GM12878 (cell line): ENCODE measurements around the gene ELFN2. TPM values are rescaled to one million over a fixed set of nuclear protein-coding genes. Genes with fewer than 3 reads are reported as not detected.

Source experiments
- ATAC-seq: fragments of 200-7000 bp; cut with Tn5 transposase; 3 replicates; pipeline ENCODE4 v1.9.1; 2020; ENCODE audit warnings: mild to moderate bottlenecking, moderate library complexity
- BruUV-seq: library from RNA; stranded (reverse); fragments of 400-500 nt; replicated peaks from 2 replicates; lab custom pipeline; 2021; lab: Mats Ljungman, UMichigan
- CTCF ChIA-PET: fragments of 300-600 bp; sonication (Branson Sonifier 250); formaldehyde crosslinking; extraction: SDS; loops from one replicate; lab custom pipeline; 2021; ENCODE audit warnings: inconsistent platforms; lab: Yijun Ruan, JAX
- POLR2A ChIA-PET: fragments of 350-600 bp; formaldehyde crosslinking; extraction: SDS; loops from one replicate; lab custom pipeline; 2021; ENCODE audit warnings: inconsistent platforms; lab: Charles Lee
- RAD21 ChIA-PET: fragments of 300-600 bp; sonication (Branson Sonifier 250); formaldehyde crosslinking; loops from one replicate; lab custom pipeline; 2023; ENCODE audit warnings: antibody characterized with exemption; ENCODE audit not compliant: unreplicated experiment; lab: Charles Lee
- SMC1A ChIA-PET: fragments of 300-600 bp; sonication (Branson Sonifier 250); formaldehyde crosslinking; loops from one replicate; lab custom pipeline; 2023; ENCODE audit not compliant: unreplicated experiment, uncharacterized antibody; lab: Charles Lee
- DNase-seq: peaks from one replicate; pipeline ENCODE4 v3.0.0-alpha.2; 2011; ENCODE audit warnings: low read depth, low spot score
- FAIRE-seq: peaks from 3 replicates; lab custom pipeline; 2011; peaks lifted over from hg19 to GRCh38; lab: Jason Lieb, UNC
- H2AFZ ChIP-seq: 2 replicates; pipeline ENCODE4 v1.6.0; 2011; ENCODE audit warnings: low read depth, low read length, control low read depth; ENCODE audit not compliant: control insufficient read depth
- H3K27ac ChIP-seq: 2 replicates; pipeline ENCODE4 v1.5.1; 2011; ENCODE audit warnings: control low read depth; ENCODE audit not compliant: control insufficient read depth, insufficient read depth
- H3K27me3 ChIP-seq, 2 experiments: replicated peaks in 1 of 2; 2 replicates each; pipeline versions ENCODE4 v1.6.0 to v1.6.1; 2011; ENCODE audit warnings: low read length in 1 of 2; ENCODE audit not compliant: control insufficient read depth in 2 of 2, insufficient read depth in 2 of 2
- H3K36me3 ChIP-seq, 2 experiments: 2 replicates each; pipeline ENCODE4 v1.5.1; 2011; ENCODE audit warnings: low read length in 1 of 2; ENCODE audit not compliant: control insufficient read depth in 2 of 2, insufficient read depth in 2 of 2
- H3K4me1 ChIP-seq: 2 replicates; pipeline ENCODE4 v1.6.1; 2011; ENCODE audit warnings: mild to moderate bottlenecking, low read length, moderate library complexity, mixed read lengths; ENCODE audit not compliant: control insufficient read depth, insufficient read depth
- H3K4me2 ChIP-seq: 2 replicates; pipeline ENCODE4 v1.6.0; 2011; ENCODE audit warnings: control low read depth; ENCODE audit not compliant: control insufficient read depth, insufficient read depth
- H3K4me3 ChIP-seq: fragments of 200-600 bp; sonication (generic); 2 replicates; pipeline ENCODE4 v1.5.1; 2016
- H3K79me2 ChIP-seq: 2 replicates; pipeline ENCODE4 v1.6.0; 2011; ENCODE audit warnings: low read length; ENCODE audit not compliant: control insufficient read depth, insufficient read depth
- H3K9ac ChIP-seq: 2 replicates; pipeline ENCODE4 v1.8.0; 2011; ENCODE audit warnings: low read length, control low read depth, mixed read lengths; ENCODE audit not compliant: control insufficient read depth, insufficient read depth
- H3K9me3 ChIP-seq: replicated peaks from 3 replicates; pipeline ENCODE4 v1.5.1; 2011; ENCODE audit warnings: mild to moderate bottlenecking, low read length; ENCODE audit not compliant: control insufficient read depth, insufficient read depth
- H4K20me1 ChIP-seq: 2 replicates; pipeline ENCODE4 v1.6.0; 2011; ENCODE audit not compliant: control insufficient read depth, insufficient read depth
- ATF2 ChIP-seq: IDR thresholded peaks from 2 replicates; pipeline ENCODE4 v1.6.1; 2012; ENCODE audit warnings: low read length, inconsistent platforms
- ATF7 ChIP-seq: fragments of 450-650 bp; IDR thresholded peaks from 2 replicates; pipeline ENCODE4 v1.6.1; 2016; ENCODE audit warnings: low read depth, mild to moderate bottlenecking
- CEBPZ ChIP-seq: fragments of 150-350 bp; IDR thresholded peaks from 2 replicates; pipeline ENCODE4 v1.6.1; 2016; ENCODE audit warnings: low read depth, low read length
- MYC ChIP-seq: IDR thresholded peaks from 2 replicates; pipeline ENCODE4 v1.6.1; 2011; ENCODE audit warnings: mild to moderate bottlenecking, low read length, moderate library complexity, inconsistent platforms; ENCODE audit not compliant: insufficient read depth, insufficient replicate concordance, insufficient read length, severe bottlenecking
- NBN ChIP-seq: fragments of 450-650 bp; IDR thresholded peaks from 2 replicates; pipeline ENCODE4 v1.6.1; 2016
- PAX8 ChIP-seq: fragments of 450-650 bp; IDR thresholded peaks from 2 replicates; pipeline ENCODE4 v1.6.1; 2017; ENCODE audit warnings: mild to moderate bottlenecking, moderate library complexity
- RAD21 ChIP-seq: IDR thresholded peaks from 2 replicates; pipeline ENCODE4 v1.6.1; 2011; ENCODE audit warnings: mild to moderate bottlenecking, low read depth, low read length, moderate library complexity; ENCODE audit not compliant: insufficient read depth
- RBBP5 ChIP-seq: fragments of 200-600 bp; sonication (generic); conservative IDR thresholded peaks from 2 replicates; pipeline ENCODE4 v1.6.1; 2016
- RELB ChIP-seq: fragments of 450-650 bp; IDR thresholded peaks from 2 replicates; pipeline ENCODE4 v1.6.1; 2017; ENCODE audit warnings: low read depth, mild to moderate bottlenecking, moderate library complexity
- WGBS: methylation state at CpG from one replicate; pipeline ENCODE4 v1.1.6; 2016; ENCODE audit warnings: low lambda C conversion rate; ENCODE audit not compliant: insufficient replicate concordance, insufficient coverage; ENCODE audit errors: missing lambda C conversion rate; 5-methylcytosine and 5-hydroxymethylcytosine counted together
- in situ Hi-C: fragments of 300-500 bp; cut with MboI; formaldehyde crosslinking; loops from 9 replicates; pipeline ENCODE4 v1.14.3; 2018; ENCODE audit warnings: mixed read lengths
- intact Hi-C: fragments of 100-400 bp; cut with micrococcal nuclease; formaldehyde crosslinking; loops from one replicate; pipeline ENCODE4 v1.14.2; 2022; ENCODE audit not compliant: unreplicated experiment
- polyA plus RNA-seq, 11 experiments: library from polyadenylated mRNA; depleted of rRNA in 4 of 11; unstranded in 6 of 11; stranded (reverse) in 5 of 11; fragments of >200 nt; fragmentation: Nextera tagmentation in 4 of 11; fragmentation: Illumina TruSeq in 1 of 11; extraction: Ambion mirVana in 4 of 11; extraction: Trizol in 1 of 11; gene quantifications; 1 replicate in 1 of 11; 2 replicates in 10 of 11; pipeline versions ENCODE4 v1.2.1 to v1.2.3, GENCODE V29; 2011 to 2016; ENCODE audit warnings: inconsistent platforms in 2 of 11, missing spikeins in 2 of 11, low read depth in 1 of 11
- total RNA-seq, 4 experiments: library from RNA; depleted of rRNA in 3 of 4; stranded (reverse); fragments of >200 nt in 3 of 4; fragmentation: Illumina TruSeq in 1 of 4; extraction: Trizol in 1 of 4; gene quantifications; 2 replicates each; pipeline versions ENCODE4 v1.2.1 to v1.2.3, GENCODE V29; 2013 to 2021
- TF ChIP-seq, protein P1 (sequence below), 3 experiments: IDR thresholded peaks in 2 of 3; conservative IDR thresholded peaks in 1 of 3; 2 replicates each; pipeline ENCODE4 v1.5.1; 2011; ENCODE audit warnings: low read depth in 3 of 3, low read length in 3 of 3, mild to moderate bottlenecking in 3 of 3, control low read depth in 2 of 3, moderate library complexity in 2 of 3, inconsistent platforms in 1 of 3, mixed read lengths in 1 of 3; ENCODE audit not compliant: control insufficient read depth in 2 of 3, insufficient read depth in 1 of 3; ENCODE audit errors: extremely low read depth in 1 of 3

The ELFN2 gene
- total and polyA plus RNA-seq, 10 of the 15 experiments (the other 5 are each of a cell fraction or from before 2014, with no cell fraction given) = 0.03 to 0.05 TPM; not detected in 8

DNA sequence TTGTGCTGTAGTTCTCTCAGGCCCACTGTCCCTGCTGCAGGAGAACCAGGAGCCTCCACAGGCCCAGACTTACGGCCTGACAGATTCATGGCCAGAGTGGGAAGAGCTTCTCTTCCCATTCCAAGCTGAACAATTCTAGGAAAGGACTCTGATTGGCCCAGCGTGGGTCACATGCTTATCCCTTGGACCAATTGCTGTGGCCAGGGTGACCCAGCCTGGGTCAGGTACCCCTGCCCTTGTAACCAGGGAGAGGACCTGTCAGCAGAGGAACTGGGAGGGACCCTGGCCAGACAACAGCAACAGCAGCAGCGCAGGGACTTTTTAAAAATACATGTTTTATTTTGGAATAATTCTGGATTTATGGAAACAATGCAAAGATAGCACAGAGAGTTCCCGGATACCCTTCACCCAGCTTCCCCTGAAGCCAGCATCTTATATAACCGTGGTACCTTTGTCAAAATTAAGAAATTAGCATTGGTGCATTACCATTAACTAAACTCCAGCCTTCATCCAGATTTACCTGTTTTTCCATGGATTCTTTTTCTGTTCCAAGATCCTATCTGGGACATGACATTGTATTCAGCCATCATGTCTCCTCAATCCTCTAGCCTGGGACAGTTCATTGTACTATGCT is 8.8 kb upstream of the ELFN2 start:
- ATAC-seq (no peak), FAIRE-seq (no peak), DNase-seq (no peak)
- SMC1A ChIA-PET = no interaction called here
- Histone ChIP-seq H3K36me3 (no peaks in the 10 kb centered on the region), H4K20me1 (no peaks in the 10 kb centered on the region), H2AFZ (no peak overlapping the region), H3K79me2 (no peaks in the 10 kb centered on the region), H3K4me1 (no peaks in the 10 kb centered on the region), H3K9me3 (peaks cover 3% of the 10 kb centered on the region; the same call in 1 of the 3 replicates), H3K9ac (no peak overlapping the region), H3K27ac (no peak overlapping the region), H3K27me3 (no peaks in the 10 kb centered on the region; a peak in 2 of 4 replicates), H3K4me3 (no peak overlapping the region), H3K4me2 (no peak overlapping the region)
- intact Hi-C loops (no loop called here), in situ Hi-C loops (no loop called here)
- POLR2A ChIA-PET = no interaction called here
- 28% methylated on average over 5 of the region's 5 CpGs for WGBS
- TF ChIP-seq MYC (no peak), CEBPZ (no peak), PAX8 (no peak), RAD21 (no peak), RBBP5 (no peak), ATF7 (no peak), RELB (no peak), ATF2 (no peak), NBN (no peak)
- TF ChIP-seq, protein P1, sequence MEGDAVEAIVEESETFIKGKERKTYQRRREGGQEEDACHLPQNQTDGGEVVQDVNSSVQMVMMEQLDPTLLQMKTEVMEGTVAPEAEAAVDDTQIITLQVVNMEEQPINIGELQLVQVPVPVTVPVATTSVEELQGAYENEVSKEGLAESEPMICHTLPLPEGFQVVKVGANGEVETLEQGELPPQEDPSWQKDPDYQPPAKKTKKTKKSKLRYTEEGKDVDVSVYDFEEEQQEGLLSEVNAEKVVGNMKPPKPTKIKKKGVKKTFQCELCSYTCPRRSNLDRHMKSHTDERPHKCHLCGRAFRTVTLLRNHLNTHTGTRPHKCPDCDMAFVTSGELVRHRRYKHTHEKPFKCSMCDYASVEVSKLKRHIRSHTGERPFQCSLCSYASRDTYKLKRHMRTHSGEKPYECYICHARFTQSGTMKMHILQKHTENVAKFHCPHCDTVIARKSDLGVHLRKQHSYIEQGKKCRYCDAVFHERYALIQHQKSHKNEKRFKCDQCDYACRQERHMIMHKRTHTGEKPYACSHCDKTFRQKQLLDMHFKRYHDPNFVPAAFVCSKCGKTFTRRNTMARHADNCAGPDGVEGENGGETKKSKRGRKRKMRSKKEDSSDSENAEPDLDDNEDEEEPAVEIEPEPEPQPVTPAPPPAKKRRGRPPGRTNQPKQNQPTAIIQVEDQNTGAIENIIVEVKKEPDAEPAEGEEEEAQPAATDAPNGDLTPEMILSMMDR (IDR thresholded peaks at IDR 0.05 in 2 of 3, conservative IDR thresholded peaks at IDR 0.05 in 1 of 3; ENCODE audit: control insufficient read depth in 2 of 3, extremely low read depth in 1 of 3, insufficient read depth in 1 of 3, low read depth in 3 of 3, low read length in 3 of 3) = no peak
- CTCF ChIA-PET = no interaction called here
- no TSS peak for BruUV-seq
- RAD21 ChIA-PET = no interaction called here
